IPS DF 6.9 (cell line): Measurements from ENCODE around the gene RABGAP1.

Source experiments
- DNase-seq: peaks from one replicate; pipeline ENCODE4 v3.0.0-alpha.2; 2013; ENCODE audit warnings: low read depth, low spot score
- H3K27ac ChIP-seq: one replicate; pipeline ENCODE4 v1.5.1; 2013; ENCODE audit warnings: low read length, control low read depth
- H3K27me3 ChIP-seq: 2 replicates; pipeline ENCODE4 v1.6.1; 2013; ENCODE audit warnings: mild to moderate bottlenecking, low read length; ENCODE audit not compliant: control insufficient read depth, insufficient read depth
- H3K36me3 ChIP-seq: 2 replicates; pipeline ENCODE4 v1.6.1; 2013; ENCODE audit warnings: low read length; ENCODE audit not compliant: control insufficient read depth, insufficient read depth
- H3K4me1 ChIP-seq: 2 replicates; pipeline ENCODE4 v1.6.1; 2013; ENCODE audit warnings: low read length; ENCODE audit not compliant: control insufficient read depth, insufficient read depth
- H3K4me3 ChIP-seq: 2 replicates; pipeline ENCODE4 v1.5.1; 2013; ENCODE audit warnings: mild to moderate bottlenecking, low read length
- H3K9me3 ChIP-seq: 2 replicates; pipeline ENCODE4 v1.6.1; 2013; ENCODE audit warnings: low read length, inconsistent platforms; ENCODE audit not compliant: control insufficient read depth, insufficient read depth
- WGBS: extraction: QIAGEN DNeasy Blood & Tissue Kit; methylation state at CpG from one replicate; pipeline ENCODE4 v1.1.7; 2013; ENCODE audit warnings: mixed read lengths, missing lambda C conversion rate; ENCODE audit not compliant: insufficient read length, insufficient coverage; 5-methylcytosine and 5-hydroxymethylcytosine counted together

Gene RABGAP1

GRCh38 chr9:123081824-123082223 lies 141.0 kb downstream of the RABGAP1 start:
- DNase-seq = no peak
- no peaks in the 10 kb centered on the region for H3K9me3 ChIP-seq
- no peaks in the 10 kb centered on the region for H3K36me3 ChIP-seq
- H3K27me3 ChIP-seq = no peaks in the 10 kb centered on the region
- WGBS = no CpG with 5 or more reads among the region's 2 CpGs
- no peak overlapping the region for H3K27ac ChIP-seq
- H3K4me1 ChIP-seq = 0 out of 2 replicates have a peak, but pooled peaks cover 2% of the 10 kb centered on the region
- no peak overlapping the region for H3K4me3 ChIP-seq

GRCh38 chr9:123083680-123084079 lies 142.9 kb downstream of the RABGAP1 start:
- no peaks in the 10 kb centered on the region for H3K36me3 ChIP-seq

GRCh38 chr9:123084256-123084655 lies 143.4 kb downstream of the RABGAP1 start:
- no peak for DNase-seq
- no peaks in the 10 kb centered on the region for H3K36me3 ChIP-seq
- no peaks in the 10 kb centered on the region for H3K9me3 ChIP-seq
- no peak overlapping the region for H3K27ac ChIP-seq
- 0 out of 2 replicates have a peak, but pooled peaks cover 2% of the 10 kb centered on the region for H3K4me1 ChIP-seq
- WGBS = no CpG with 5 or more reads among the region's 1 CpG
- H3K27me3 ChIP-seq = no peaks in the 10 kb centered on the region
- no peak overlapping the region for H3K4me3 ChIP-seq

More at GRCh38 chr9:123083680-123084079, 142.9 kb downstream of the RABGAP1 start:
- Histone ChIP-seq H3K4me3 (no peak overlapping the region), H3K27me3 (no peaks in the 10 kb centered on the region), H3K27ac (no peak overlapping the region), H3K9me3 (no peaks in the 10 kb centered on the region), H3K4me1 (0 out of 2 replicates have a peak, but pooled peaks cover 2% of the 10 kb centered on the region)
- DNase-seq = no peak
- no CpG with 5 or more reads among the region's 6 CpGs for WGBS

- no CpG with 5 or more reads among the region's 2 CpGs for WGBS
- H3K27me3 ChIP-seq = no peaks in the 10 kb centered on the region
Observed at GRCh38 chr9:123085916-123086315, 145.1 kb downstream of the RABGAP1 start.

GRCh38 chr9:123087359-123087888 lies 146.6 kb downstream of the RABGAP1 start:
- no peaks in the 10 kb centered on the region for H3K36me3 ChIP-seq

More at GRCh38 chr9:123085916-123086315, 145.1 kb downstream of the RABGAP1 start:
- Histone ChIP-seq H3K4me3 (no peak overlapping the region), H3K36me3 (no peaks in the 10 kb centered on the region), H3K9me3 (no peaks in the 10 kb centered on the region), H3K27ac (no peak overlapping the region), H3K4me1 (0 out of 2 replicates have a peak, but pooled peaks cover 2% of the 10 kb centered on the region)
- DNase-seq = no peak

GRCh38 chr9:123089040-123089439 lies 148.2 kb downstream of the RABGAP1 start:
- Histone ChIP-seq H3K27me3 (no peaks in the 10 kb centered on the region), H3K4me1 (0 out of 2 replicates have a peak, but pooled peaks cover 2% of the 10 kb centered on the region), H3K36me3 (peaks cover 4% of the 10 kb centered on the region; the same call in 1 of the 2 replicates), H3K4me3 (no peak overlapping the region), H3K9me3 (no peaks in the 10 kb centered on the region), H3K27ac (no peak overlapping the region)
- DNase-seq = no peak
- WGBS = no CpG with 5 or more reads among the region's 1 CpG

More at GRCh38 chr9:123087359-123087888, 146.6 kb downstream of the RABGAP1 start:
- DNase-seq = no peak
- Histone ChIP-seq H3K27ac (no peak overlapping the region), H3K4me1 (0 out of 2 replicates have a peak, but pooled peaks cover 2% of the 10 kb centered on the region), H3K9me3 (no peaks in the 10 kb centered on the region), H3K4me3 (no peak overlapping the region), H3K27me3 (no peaks in the 10 kb centered on the region)
- no CpG with 5 or more reads among the region's 4 CpGs for WGBS

- Histone ChIP-seq H3K4me3 (no peak overlapping the region), H3K9me3 (no peaks in the 10 kb centered on the region), H3K36me3 (peaks cover 4% of the 10 kb centered on the region; the same call in 1 of the 2 replicates), H3K27me3 (no peaks in the 10 kb centered on the region), H3K27ac (no peak overlapping the region), H3K4me1 (0 out of 2 replicates have a peak, but pooled peaks cover under 1% of the 10 kb centered on the region)
- WGBS = no CpG with 5 or more reads among the region's 5 CpGs
- no peak for DNase-seq
Observed at GRCh38 chr9:123089790-123090189, 149.0 kb downstream of the RABGAP1 start.

- no peaks in the 10 kb centered on the region for H3K9me3 ChIP-seq
- no CpG with 5 or more reads among the region's 8 CpGs for WGBS
- no peaks in the 10 kb centered on the region for H3K27me3 ChIP-seq
- no peak overlapping the region for H3K4me3 ChIP-seq
- no peaks in the 10 kb centered on the region for H3K4me1 ChIP-seq
- DNase-seq = no peak
- peaks cover 4% of the 10 kb centered on the region; the same call in 1 of the 2 replicates for H3K36me3 ChIP-seq
- no peak overlapping the region for H3K27ac ChIP-seq
Observed at GRCh38 chr9:123090198-123090896, 149.5 kb downstream of the RABGAP1 start.

- no CpG with 5 or more reads among the region's 2 CpGs for WGBS
- Histone ChIP-seq H3K4me3 (no peak overlapping the region), H3K9me3 (no peaks in the 10 kb centered on the region), H3K36me3 (peaks cover 4% of the 10 kb centered on the region; the same call in 1 of the 2 replicates), H3K27ac (no peak overlapping the region), H3K4me1 (no peaks in the 10 kb centered on the region), H3K27me3 (no peaks in the 10 kb centered on the region)
- DNase-seq = no peak
Observed at GRCh38 chr9:123090956-123091355, 150.1 kb downstream of the RABGAP1 start.

GRCh38 chr9:123091459-123091858 lies 150.6 kb downstream of the RABGAP1 start:
- Histone ChIP-seq H3K27me3 (no peaks in the 10 kb centered on the region), H3K9me3 (no peaks in the 10 kb centered on the region), H3K27ac (no peak overlapping the region), H3K36me3 (peaks cover 4% of the 10 kb centered on the region; the same call in 1 of the 2 replicates), H3K4me1 (no peaks in the 10 kb centered on the region), H3K4me3 (no peak overlapping the region)
- no CpG with 5 or more reads among the region's 2 CpGs for WGBS
- DNase-seq = no peak
